ENCODE results near the gene ENO3.

DNA sequence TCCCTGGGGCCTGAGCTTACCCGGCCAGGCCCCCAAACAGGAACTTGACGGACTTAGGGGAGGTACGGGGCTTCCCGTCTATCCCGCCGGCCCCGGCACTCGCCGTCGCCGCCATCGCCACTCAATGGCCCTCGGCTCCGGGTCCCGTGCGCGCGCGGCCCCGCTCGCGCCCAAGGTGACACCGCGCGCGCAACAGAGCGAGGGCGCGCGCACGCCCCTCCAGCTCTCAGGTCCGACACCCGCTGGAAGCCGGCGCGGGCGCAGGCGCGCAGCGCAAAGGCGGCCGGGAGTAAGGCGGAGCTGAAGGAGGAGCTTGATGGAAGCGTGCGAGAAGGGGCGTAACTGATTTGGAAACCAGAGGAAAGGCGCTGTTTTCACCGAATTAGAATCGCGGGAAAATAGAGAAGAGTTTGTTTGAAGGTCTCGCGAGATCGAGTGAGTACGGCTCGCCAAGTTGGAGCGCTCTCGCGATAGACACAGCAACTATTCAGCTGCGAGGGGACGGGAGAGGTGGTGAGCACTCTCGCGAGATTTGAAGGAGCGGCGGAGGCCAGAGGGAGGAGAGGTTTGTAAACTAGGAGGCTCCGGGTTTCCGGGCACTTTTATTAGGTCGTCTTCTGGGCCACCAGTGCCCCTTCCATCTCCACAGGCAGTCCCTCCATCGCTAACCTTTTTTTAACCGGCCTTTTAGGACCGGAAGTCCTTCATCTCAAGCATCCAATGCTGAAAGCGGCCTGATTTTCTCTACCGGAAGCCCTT lies 10.9 kb upstream of the ENO3 start, which contains the start of the genes RNF167 and SLC25A11:
- TF ChIP-seq EZH2 (IDR thresholded peaks at IDR 0.05; ENCODE audit: insufficient read depth, poor library complexity, severe bottlenecking) (no peak), EZH2phosphoT487 (IDR thresholded peaks at IDR 0.05; ENCODE audit: insufficient read depth, low read depth) (no peak)

Measured in GM23248 (cell line).